ENCODE data around the gene FBLIM1.

The FBLIM1 gene

GRCh38 chr1:15797614-15798390 is 39.2 kb downstream of the FBLIM1 start:
- Histone ChIP-seq H3K4me2 (ENCODE audit: low read depth, low read length, poor library complexity, severe bottlenecking) (no peak overlapping the region), H3K9me2 (replicated peaks; ENCODE audit: insufficient read depth, low read length) (no peaks in the 10 kb centered on the region), H4K20me1 (ENCODE audit: low read depth, low read length) (no peaks in the 10 kb centered on the region), H3F3A (ENCODE audit: insufficient read depth) (no peaks in the 10 kb centered on the region), H3K4me3 (ENCODE audit: insufficient read depth, low read length, poor library complexity, severe bottlenecking) (no peak overlapping the region), H3K36me3 (ENCODE audit: low read length) (no peaks in the 10 kb centered on the region), H3K27me3 (ENCODE audit: low read length) (no peaks in the 10 kb centered on the region), H3K79me2 (ENCODE audit: insufficient read depth, low read length) (no peaks in the 10 kb centered on the region), H3K9me3 (ENCODE audit: insufficient read depth, low read length) (no peaks in the 10 kb centered on the region), H3K27ac (ENCODE audit: low read depth, low read length) (no peak overlapping the region), H2AFZ (ENCODE audit: low read depth, low read length, severe bottlenecking) (no peak overlapping the region), H3K9ac (ENCODE audit: low read length) (no peak overlapping the region)
- TF ChIP-seq EZH2phosphoT487 (conservative IDR thresholded peaks at IDR 0.05; ENCODE audit: low read length) (no peak), CTCF (IDR thresholded peaks at IDR 0.05; ENCODE audit: insufficient read depth, low read length, poor library complexity, severe bottlenecking) (no peak)

GRCh38 chr1:15799004-15799867 is 40.6 kb downstream of the FBLIM1 start:
- no peak overlapping the region for H3K9ac ChIP-seq (ENCODE audit: low read length)
- H3K9me2 ChIP-seq (replicated peaks; ENCODE audit: insufficient read depth, low read length), result no peaks in the 10 kb centered on the region
- H3F3A ChIP-seq (ENCODE audit: insufficient read depth), result no peaks in the 10 kb centered on the region
- H4K20me1 ChIP-seq (ENCODE audit: low read depth, low read length), result no peaks in the 10 kb centered on the region
- H3K79me2 ChIP-seq (ENCODE audit: insufficient read depth, low read length), result no peaks in the 10 kb centered on the region
- H3K27ac ChIP-seq (ENCODE audit: low read depth, low read length), result no peak overlapping the region
- H3K4me3 ChIP-seq (ENCODE audit: insufficient read depth, low read length, poor library complexity, severe bottlenecking), result no peak overlapping the region
- no peaks in the 10 kb centered on the region for H3K36me3 ChIP-seq (ENCODE audit: low read length)
- no peaks in the 10 kb centered on the region for H3K27me3 ChIP-seq (ENCODE audit: low read length)
- TF ChIP-seq CTCF (IDR thresholded peaks at IDR 0.05; ENCODE audit: insufficient read depth, low read length, poor library complexity, severe bottlenecking) (no peak), EZH2phosphoT487 (conservative IDR thresholded peaks at IDR 0.05; ENCODE audit: low read length) (no peak)
- H2AFZ ChIP-seq (ENCODE audit: low read depth, low read length, severe bottlenecking), result no peak overlapping the region
- H3K4me2 ChIP-seq (ENCODE audit: low read depth, low read length, poor library complexity, severe bottlenecking), result no peak overlapping the region
- H3K9me3 ChIP-seq (ENCODE audit: insufficient read depth, low read length), result no peaks in the 10 kb centered on the region

- H3K9me3 ChIP-seq (ENCODE audit: insufficient read depth, low read length), result no peaks in the 10 kb centered on the region
- H3K79me2 ChIP-seq (ENCODE audit: insufficient read depth, low read length), result no peaks in the 10 kb centered on the region
- no peak overlapping the region for H2AFZ ChIP-seq (ENCODE audit: low read depth, low read length, severe bottlenecking)
- H3K9me2 ChIP-seq (replicated peaks; ENCODE audit: insufficient read depth, low read length), result no peaks in the 10 kb centered on the region
- H4K20me1 ChIP-seq (ENCODE audit: low read depth, low read length), result no peaks in the 10 kb centered on the region
- no peak overlapping the region for H3K4me3 ChIP-seq (ENCODE audit: insufficient read depth, low read length, poor library complexity, severe bottlenecking)
- no peaks in the 10 kb centered on the region for H3K36me3 ChIP-seq (ENCODE audit: low read length)
- H3K9ac ChIP-seq (ENCODE audit: low read length), result no peak overlapping the region
- H3K27me3 ChIP-seq (ENCODE audit: low read length), result no peaks in the 10 kb centered on the region
- TF ChIP-seq EZH2phosphoT487 (conservative IDR thresholded peaks at IDR 0.05; ENCODE audit: low read length), result no peak
- no peak for TF ChIP-seq CTCF (IDR thresholded peaks at IDR 0.05; ENCODE audit: insufficient read depth, low read length, poor library complexity, severe bottlenecking)
- H3K27ac ChIP-seq (ENCODE audit: low read depth, low read length), result no peak overlapping the region
- H3F3A ChIP-seq (ENCODE audit: insufficient read depth), result no peaks in the 10 kb centered on the region
- no peak overlapping the region for H3K4me2 ChIP-seq (ENCODE audit: low read depth, low read length, poor library complexity, severe bottlenecking)
Measured at GRCh38 chr1:15799928-15800835, 41.6 kb downstream of the FBLIM1 start.

Data from SU-DHL-6 (cell line).